Adrenal gland (tissue), 12 donors: ENCODE data around the gene CSK. TPM values are rescaled to one million over a fixed set of nuclear protein-coding genes. Genes with fewer than 3 reads are reported as not detected.

Experiments
- DNase-seq, 7 donors: peaks; one replicate each; pipeline ENCODE4 v3.0.0-alpha.2; 2019 to 2020
- H3K27ac ChIP-seq, 5 donors: fragments of 200-600 bp; sonication (generic) in 4 of 5; 1 replicate in 3 of 5; 2 replicates in 2 of 5; pipeline versions ENCODE4 v1.5.1 to v1.8.0; 2016 to 2020; ENCODE audit warnings: mild to moderate bottlenecking in 1 of 5
- H3K27me3 ChIP-seq: fragments of 200-600 bp; 2 replicates; pipeline ENCODE4 v1.8.0; 2021
- H3K36me3 ChIP-seq, 2 donors: fragments of 200-600 bp; replicated peaks in 1 of 2; 1 replicate in 1 of 2; 2 replicates in 1 of 2; pipeline versions ENCODE4 v1.5.1 to v1.8.0; 2018 to 2022
- H3K4me1 ChIP-seq, 2 donors: fragments of 200-600 bp; replicated peaks in 1 of 2; 1 replicate in 1 of 2; 2 replicates in 1 of 2; pipeline versions ENCODE4 v1.5.1 to v1.8.0; 2018 to 2021
- H3K4me3 ChIP-seq, 4 donors: fragments of 200-600 bp; sonication (generic) in 3 of 4; one replicate each; pipeline ENCODE4 v1.5.1; 2016 to 2018
- H3K9me3 ChIP-seq, 3 donors: fragments of 200-600 bp; sonication (generic) in 1 of 3; replicated peaks in 1 of 3; 1 replicate in 2 of 3; 2 replicates in 1 of 3; pipeline versions ENCODE4 v1.5.1 to v1.8.0; 2016 to 2021
- POLR2A ChIP-seq, 2 donors: fragments of 450-650 bp; IDR thresholded peaks; one replicate each; pipeline ENCODE4 v1.6.1; 2017; ENCODE audit warnings: antibody characterized with exemption in 2 of 2, mild to moderate bottlenecking in 2 of 2, moderate library complexity in 1 of 2
- WGBS, 4 donors: extraction: QIAGEN DNeasy Blood & Tissue Kit in 2 of 4; methylation state at CpG; one replicate each; pipeline versions ENCODE4 v1.1.5 to v1.1.7; 2013 to 2017; 5-methylcytosine and 5-hydroxymethylcytosine counted together
- intact Hi-C, 2 donors: fragments of 100-400 bp; cut with DNase I; formaldehyde crosslinking; loops; one replicate each; pipeline versions ENCODE4 v1.14.1 to v1.15.0; 2022 to 2023
- polyA plus RNA-seq, 3 donors: library from polyadenylated mRNA; stranded (reverse); fragments of 200-250 nt in 2 of 3; fragments of 350-450 nt in 1 of 3; fragmentation: Illumina TruSeq in 1 of 3; extraction: RNeasy Lipid Tissue Mini Kit (QIAGEN cat#74804) in 1 of 3; gene quantifications; one replicate each; pipeline ENCODE4 v1.2.3, GENCODE V29; 2013 to 2014
- total RNA-seq, 9 donors: library from RNA; depleted of rRNA in 4 of 9; stranded (reverse); fragments of >200 nt in 4 of 9; fragments of 120-200 nt in 1 of 9; fragmentation: NEBNext Ultra II Directional in 1 of 9; extraction: Animal tissue kit (Norgen Biotek cat#: 25700) in 1 of 9; gene quantifications; one replicate each; pipeline versions ENCODE4 v1.1.0 to v1.2.4, GENCODE V29; 2013 to 2023
- TF ChIP-seq, protein P1 (sequence below), 6 experiments: fragments of 450-650 bp in 4 of 6; fragments of 200-600 bp in 2 of 6; sonication (generic) in 1 of 6; IDR thresholded peaks; 1 replicate in 5 of 6; 2 replicates in 1 of 6; pipeline versions ENCODE4 v1.5.1 to v1.8.0; 2016 to 2021; ENCODE audit warnings: antibody characterized with exemption in 6 of 6, mild to moderate bottlenecking in 2 of 6, moderate library complexity in 1 of 6
- donor health status: healthy with polysubstance abuse.
- donor health status: Bipolar disorder and iron deficiency.
- donor health status: DM: yes; HTN: yes; CAD: no.
- donor health status: DM: no; HTN: no; CAD: no.
- donor health status: DM: no; HTN: no; CAD: no.
- donor health status: DM: yes; HTN: yes; CAD: no.

The CSK gene
- total and polyA plus RNA-seq, 12 donors: 10.9 to 59.4 (median 27.6) TPM

DNA sequence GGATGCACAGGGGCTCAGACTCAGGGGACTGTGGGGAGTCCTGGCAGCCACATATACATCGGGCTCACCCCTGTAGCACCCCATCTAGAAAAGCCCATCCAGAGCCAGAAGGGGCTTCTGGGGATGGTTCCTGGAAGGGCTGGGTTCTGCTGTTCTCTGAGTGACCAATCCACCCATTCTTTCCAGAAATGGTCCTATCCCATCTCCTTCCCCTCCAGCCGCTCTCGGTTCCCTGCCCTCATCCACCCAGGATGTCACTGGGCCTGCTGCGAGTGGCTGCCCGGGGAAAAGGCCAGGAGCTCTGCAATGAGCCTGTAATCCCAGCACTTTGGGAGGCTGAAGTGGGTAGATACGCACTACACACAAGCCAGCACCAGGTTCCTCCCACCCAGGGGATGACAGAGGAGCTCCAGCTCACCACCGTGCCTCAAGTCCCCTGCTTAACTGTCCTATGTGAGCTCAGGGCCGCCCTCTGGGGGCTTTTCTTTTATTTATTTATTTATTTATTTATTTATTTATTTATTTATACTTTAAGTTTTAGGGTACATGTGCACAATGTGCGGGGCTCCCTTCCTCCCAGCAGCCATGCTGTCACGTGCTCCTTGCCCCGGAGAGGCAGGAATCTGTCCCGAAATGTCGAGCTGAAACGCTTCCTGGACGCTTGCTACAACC lies 13.6 kb upstream of the CSK start:
- Histone ChIP-seq H3K36me3 (no peaks in the 10 kb centered on the region), H3K4me1 (no peaks in the 10 kb centered on the region), H3K9me3 (no peaks in the 10 kb centered on the region), H3K27me3 (no peaks in the 10 kb centered on the region), H3K27ac (no peak overlapping the region), H3K4me3 (no peak overlapping the region)
- 25 to 35% (median 29%) methylated on average over 14 to 15 of the region's 15 CpGs for WGBS, 4 donors
- no peak for DNase-seq
- TF ChIP-seq, protein P1, sequence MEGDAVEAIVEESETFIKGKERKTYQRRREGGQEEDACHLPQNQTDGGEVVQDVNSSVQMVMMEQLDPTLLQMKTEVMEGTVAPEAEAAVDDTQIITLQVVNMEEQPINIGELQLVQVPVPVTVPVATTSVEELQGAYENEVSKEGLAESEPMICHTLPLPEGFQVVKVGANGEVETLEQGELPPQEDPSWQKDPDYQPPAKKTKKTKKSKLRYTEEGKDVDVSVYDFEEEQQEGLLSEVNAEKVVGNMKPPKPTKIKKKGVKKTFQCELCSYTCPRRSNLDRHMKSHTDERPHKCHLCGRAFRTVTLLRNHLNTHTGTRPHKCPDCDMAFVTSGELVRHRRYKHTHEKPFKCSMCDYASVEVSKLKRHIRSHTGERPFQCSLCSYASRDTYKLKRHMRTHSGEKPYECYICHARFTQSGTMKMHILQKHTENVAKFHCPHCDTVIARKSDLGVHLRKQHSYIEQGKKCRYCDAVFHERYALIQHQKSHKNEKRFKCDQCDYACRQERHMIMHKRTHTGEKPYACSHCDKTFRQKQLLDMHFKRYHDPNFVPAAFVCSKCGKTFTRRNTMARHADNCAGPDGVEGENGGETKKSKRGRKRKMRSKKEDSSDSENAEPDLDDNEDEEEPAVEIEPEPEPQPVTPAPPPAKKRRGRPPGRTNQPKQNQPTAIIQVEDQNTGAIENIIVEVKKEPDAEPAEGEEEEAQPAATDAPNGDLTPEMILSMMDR (IDR thresholded peaks at IDR 0.05): no peak
- no peak for TF ChIP-seq POLR2A (IDR thresholded peaks at IDR 0.05)
- intact Hi-C loops: loop anchor here (2.0 to 10.0 kb wide), 3 partner anchors 133 to 383 kb away; no protein-coding TSS in a partner anchor

DNA sequence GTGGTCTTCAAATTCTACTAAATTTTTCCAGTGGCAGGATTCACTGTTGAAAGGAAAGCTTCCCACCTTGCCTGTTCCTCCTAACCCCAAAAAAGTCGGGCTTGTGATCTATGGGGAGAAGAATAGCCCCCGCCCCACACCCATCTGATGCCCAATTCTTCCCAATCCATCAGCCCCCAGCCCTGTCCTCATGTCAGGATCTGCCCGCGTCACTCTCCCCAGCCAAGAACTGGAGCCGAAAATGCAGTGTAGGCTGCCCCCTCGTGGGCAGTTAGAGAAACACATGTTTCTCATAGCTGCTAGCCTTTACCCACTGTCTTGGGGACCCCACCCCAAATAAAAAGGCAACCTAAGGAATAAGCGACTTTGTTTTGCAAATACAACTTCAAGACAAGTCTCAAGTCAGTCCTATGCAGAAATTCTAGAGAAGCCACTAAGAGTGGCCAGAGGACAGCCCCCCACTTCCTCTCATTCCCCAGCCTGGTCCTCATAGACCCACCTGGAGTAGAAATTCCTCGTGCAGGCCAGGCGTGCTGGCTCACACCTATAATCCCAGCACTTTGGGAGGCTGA lies 13.0 kb upstream of the CSK start:
- H3K9me3 ChIP-seq: no peaks in the 10 kb centered on the region
- DNase-seq: peak in 6 of 7 donors; percentile 52 to 80 (median 68)
- no peaks in the 10 kb centered on the region for H3K27me3 ChIP-seq
- H3K36me3 ChIP-seq: no peaks in the 10 kb centered on the region
- intact Hi-C loops: loop anchor here (2.0 to 10.0 kb wide), 3 partner anchors 134 to 384 kb away; no protein-coding TSS in a partner anchor
- H3K4me3 ChIP-seq: no peak overlapping the region
- H3K4me1 ChIP-seq: no peaks in the 10 kb centered on the region
- 0 to 7% (median 3%) methylated on average over 5 to 9 of the region's 9 CpGs for WGBS, 4 donors
- TF ChIP-seq, protein P1 (IDR thresholded peaks at IDR 0.05): peak; percentile 75 to 88 (median 84)
- TF ChIP-seq POLR2A (IDR thresholded peaks at IDR 0.05): no peak
- H3K27ac ChIP-seq: no peak overlapping the region

DNA sequence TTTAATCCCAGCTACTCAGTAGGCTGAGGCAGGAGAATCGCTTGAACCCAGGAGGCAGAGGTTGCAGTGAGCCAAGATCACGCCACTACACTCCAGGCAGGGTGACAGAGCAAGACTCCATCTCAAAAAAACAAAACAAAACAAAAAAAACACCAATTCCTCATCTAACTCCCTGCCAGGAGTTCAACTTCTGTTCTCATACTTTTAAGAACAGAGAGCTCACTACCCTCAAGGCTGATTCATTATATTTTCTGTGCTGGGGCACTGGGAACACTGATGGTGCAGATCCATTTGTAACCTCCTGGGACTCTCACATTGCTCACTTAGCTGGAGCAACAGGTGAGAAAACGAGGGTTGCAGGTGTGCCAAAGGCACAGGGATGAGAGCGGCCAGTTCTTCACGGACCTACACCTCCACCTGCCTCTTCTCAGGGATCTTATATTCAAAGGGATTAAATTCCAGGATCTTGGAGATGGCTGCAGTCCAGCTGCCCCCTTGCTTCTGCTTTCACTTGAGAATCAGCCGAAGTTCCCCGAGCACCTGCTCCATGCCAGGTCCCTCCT lies 12.3 kb upstream of the CSK start:
- TF ChIP-seq POLR2A (IDR thresholded peaks at IDR 0.05): no peak
- TF ChIP-seq, protein P1 (IDR thresholded peaks at IDR 0.05): no peak
- Histone ChIP-seq H3K9me3 (no peaks in the 10 kb centered on the region), H3K27me3 (no peaks in the 10 kb centered on the region), H3K4me3 (no peak overlapping the region), H3K4me1 (no peaks in the 10 kb centered on the region), H3K27ac (no peak overlapping the region), H3K36me3 (no peaks in the 10 kb centered on the region)
- intact Hi-C loops: loop anchor here (2.0 to 10.0 kb wide), 5 partner anchors 68 to 385 kb away; no protein-coding TSS in a partner anchor
- WGBS, 4 donors: 47 to 64% (median 56%) methylated on average over 6 to 7 of the region's 7 CpGs
- DNase-seq: peak in 1 of 7 donors; percentile 12

DNA sequence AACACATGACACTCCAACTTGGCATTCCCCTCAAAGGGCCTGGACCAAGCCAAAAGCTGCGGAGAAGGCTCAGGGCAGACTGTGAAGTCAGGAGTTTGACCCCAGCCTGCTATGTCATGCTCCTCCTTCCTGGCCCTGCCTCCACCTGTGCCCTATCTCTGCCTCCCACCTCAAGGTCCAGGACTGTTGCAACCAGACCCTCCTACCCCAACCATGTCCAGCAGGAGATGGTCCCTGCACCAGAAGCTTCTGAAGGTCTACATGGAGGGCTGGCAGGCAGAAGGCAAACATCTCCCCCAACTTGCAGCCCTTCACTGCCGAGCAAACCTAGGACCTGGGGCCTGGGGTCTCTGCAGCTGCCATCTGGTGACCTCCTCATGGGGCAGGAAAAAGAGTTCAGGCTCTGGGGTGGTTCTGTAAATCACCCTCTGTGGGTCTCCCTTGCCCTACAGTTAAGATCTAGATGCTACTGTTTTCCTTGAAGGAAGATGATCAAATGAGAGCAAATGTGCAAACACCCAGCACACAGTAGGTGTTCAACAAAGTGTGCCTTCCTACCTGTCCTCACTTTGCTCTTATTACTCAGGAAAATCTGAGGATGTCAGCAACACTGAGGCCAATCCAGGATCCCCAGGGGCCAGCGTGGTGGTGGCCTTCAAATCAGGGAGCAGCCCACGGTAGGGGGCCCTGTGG lies 11.5 kb upstream of the CSK start:
- Histone ChIP-seq H3K9me3 (no peaks in the 10 kb centered on the region), H3K36me3 (no peaks in the 10 kb centered on the region), H3K27me3 (no peaks in the 10 kb centered on the region), H3K27ac (no peak overlapping the region), H3K4me1 (no peaks in the 10 kb centered on the region), H3K4me3 (no peak overlapping the region)
- intact Hi-C loops: loop anchor here (5.0 kb wide), 2 partner anchors 67 to 182 kb away; no protein-coding TSS in a partner anchor
- WGBS, 4 donors: 39 to 68% (median 56%) methylated on average over 1 to 4 of the region's 4 CpGs
- no peak for DNase-seq
- TF ChIP-seq, protein P1 (IDR thresholded peaks at IDR 0.05): no peak
- no peak for TF ChIP-seq POLR2A (IDR thresholded peaks at IDR 0.05)
